Measurements from ENCODE around the gene CDK6.

Gene CDK6

GRCh38 chr7:92854501-92855238, 18.3 kb upstream of the CDK6 start:
- no peaks in the 10 kb centered on the region for H3K27me3 ChIP-seq (ENCODE audit: low read depth, low read length)
- no peak overlapping the region for H3K4me2 ChIP-seq (ENCODE audit: low read length)
- TF ChIP-seq CTCF (IDR thresholded peaks at IDR 0.05; ENCODE audit: low read depth, low read length): no peak
- TF ChIP-seq EZH2phosphoT487 (IDR thresholded peaks at IDR 0.05; ENCODE audit: low read depth): no peak
- H3K9me3 ChIP-seq (ENCODE audit: insufficient read depth, low read length): no peaks in the 10 kb centered on the region
- no peaks in the 10 kb centered on the region for H3K36me3 ChIP-seq (replicated peaks; ENCODE audit: low read depth, low read length)
- no peak overlapping the region for H3K27ac ChIP-seq (ENCODE audit: low read length)
- no peaks in the 10 kb centered on the region for H3K79me2 ChIP-seq (ENCODE audit: low read length)
- H3K4me3 ChIP-seq (ENCODE audit: low read length): no peak overlapping the region
- H3K4me1 ChIP-seq (ENCODE audit: low read length): peaks cover 6% of the 10 kb centered on the region
- H2AFZ ChIP-seq (ENCODE audit: low read depth, low read length): no peak overlapping the region
- no peak overlapping the region for H3K9ac ChIP-seq (ENCODE audit: low read length)
- no peaks in the 10 kb centered on the region for H4K20me1 ChIP-seq (ENCODE audit: insufficient read depth, low read length)

GRCh38 chr7:92851732-92852131, 15.4 kb upstream of the CDK6 start:
- Histone ChIP-seq H3K79me2 (ENCODE audit: low read length) (no peaks in the 10 kb centered on the region), H3K4me1 (ENCODE audit: low read length) (peaks cover 15% of the 10 kb centered on the region), H4K20me1 (ENCODE audit: insufficient read depth, low read length) (no peaks in the 10 kb centered on the region), H3K4me2 (ENCODE audit: low read length) (no peak overlapping the region), H3K9ac (ENCODE audit: low read length) (no peak overlapping the region), H3K9me3 (ENCODE audit: insufficient read depth, low read length) (no peaks in the 10 kb centered on the region), H3K36me3 (replicated peaks; ENCODE audit: low read depth, low read length) (no peaks in the 10 kb centered on the region), H3K27me3 (ENCODE audit: low read depth, low read length) (no peaks in the 10 kb centered on the region), H3K4me3 (ENCODE audit: low read length) (no peak overlapping the region), H3K27ac (ENCODE audit: low read length) (no peak overlapping the region), H2AFZ (ENCODE audit: low read depth, low read length) (no peak overlapping the region)
- TF ChIP-seq CTCF (IDR thresholded peaks at IDR 0.05; ENCODE audit: low read depth, low read length) (no peak), EZH2phosphoT487 (IDR thresholded peaks at IDR 0.05; ENCODE audit: low read depth) (no peak)

- H3K4me2 ChIP-seq (ENCODE audit: low read length): no peak overlapping the region
- H3K79me2 ChIP-seq (ENCODE audit: low read length): no peaks in the 10 kb centered on the region
- H3K4me3 ChIP-seq (ENCODE audit: low read length): no peak overlapping the region
- TF ChIP-seq CTCF (IDR thresholded peaks at IDR 0.05; ENCODE audit: low read depth, low read length): no peak
- no peak overlapping the region for H2AFZ ChIP-seq (ENCODE audit: low read depth, low read length)
- H3K36me3 ChIP-seq (replicated peaks; ENCODE audit: low read depth, low read length): no peaks in the 10 kb centered on the region
- no peak overlapping the region for H3K9ac ChIP-seq (ENCODE audit: low read length)
- no peaks in the 10 kb centered on the region for H3K9me3 ChIP-seq (ENCODE audit: insufficient read depth, low read length)
- H4K20me1 ChIP-seq (ENCODE audit: insufficient read depth, low read length): no peaks in the 10 kb centered on the region
- H3K4me1 ChIP-seq (ENCODE audit: low read length): peaks cover 15% of the 10 kb centered on the region
- no peaks in the 10 kb centered on the region for H3K27me3 ChIP-seq (ENCODE audit: low read depth, low read length)
- no peak overlapping the region for H3K27ac ChIP-seq (ENCODE audit: low read length)
Measured at GRCh38 chr7:92850516-92850915, 14.1 kb upstream of the CDK6 start.

DNA sequence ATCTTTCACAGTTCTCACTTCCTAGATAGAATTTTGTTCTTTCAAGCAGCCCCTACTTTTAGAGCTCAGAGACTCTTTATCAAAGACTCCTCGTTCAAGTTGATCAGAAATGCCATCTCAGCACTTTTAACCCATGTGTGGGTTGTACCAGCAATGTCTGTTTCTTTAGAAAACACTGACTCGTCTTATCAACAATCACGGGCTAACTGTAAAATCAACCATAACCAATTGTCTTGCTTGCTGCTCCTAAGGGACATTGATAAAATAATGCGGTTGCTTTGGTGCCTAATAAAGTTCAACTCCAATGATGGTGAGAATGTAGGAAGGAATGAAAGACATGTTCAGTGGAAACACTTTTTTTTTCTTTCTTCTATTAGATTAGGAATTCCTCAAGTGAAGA, 12.9 kb upstream of the CDK6 start:
- Histone ChIP-seq H3K27ac (ENCODE audit: low read length) (no peak overlapping the region), H3K27me3 (ENCODE audit: low read depth, low read length) (no peaks in the 10 kb centered on the region), H3K36me3 (replicated peaks; ENCODE audit: low read depth, low read length) (no peaks in the 10 kb centered on the region), H4K20me1 (ENCODE audit: insufficient read depth, low read length) (no peaks in the 10 kb centered on the region), H3K9ac (ENCODE audit: low read length) (no peak overlapping the region), H3K4me3 (ENCODE audit: low read length) (peak overlapping the region; percentile 55), H2AFZ (ENCODE audit: low read depth, low read length) (peak overlapping the region; percentile 47; the same call in 1 of the 2 replicates), H3K4me1 (ENCODE audit: low read length) (peaks cover 15% of the 10 kb centered on the region), H3K9me3 (ENCODE audit: insufficient read depth, low read length) (no peaks in the 10 kb centered on the region), H3K79me2 (ENCODE audit: low read length) (no peaks in the 10 kb centered on the region), H3K4me2 (ENCODE audit: low read length) (peak overlapping the region; percentile 59)
- TF ChIP-seq EZH2phosphoT487 (IDR thresholded peaks at IDR 0.05; ENCODE audit: low read depth) (no peak), CTCF (IDR thresholded peaks at IDR 0.05; ENCODE audit: low read depth, low read length) (no peak)

All from OCI-LY3 (cell line).